Glutamatergic neuron (in vitro differentiated cells): Measurements from ENCODE around the gene ZBTB21. TPM values are rescaled to one million over a fixed set of nuclear protein-coding genes. Genes with fewer than 3 reads are reported as not detected.
A peak's percentile ranks its signal among the peaks of the same experiment; 100 is the strongest.
"Not testable (repeated sequence)": the region's sequence is repeated elsewhere in the genome, so short reads cannot be mapped to it uniquely, and the experiment has no call there.

Source experiments
- DNase-seq: peaks from one replicate; pipeline ENCODE4 v3.0.0; 2022
- H3K27ac Mint-ChIP-seq: one replicate; pipeline ENCODE4 v1.8.0; 2020; ENCODE audit warnings: mild to moderate bottlenecking, mixed read lengths, inconsistent platforms; ENCODE audit not compliant: unreplicated experiment
- H3K27me3 Mint-ChIP-seq: one replicate; pipeline ENCODE4 v1.8.0; 2020; ENCODE audit warnings: mild to moderate bottlenecking, moderate library complexity, mixed read lengths, inconsistent platforms; ENCODE audit not compliant: unreplicated experiment
- H3K36me3 Mint-ChIP-seq: one replicate; pipeline ENCODE4 v1.8.0; 2020; ENCODE audit warnings: mild to moderate bottlenecking, mixed read lengths, inconsistent platforms; ENCODE audit not compliant: unreplicated experiment
- H3K4me1 Mint-ChIP-seq: one replicate; pipeline ENCODE4 v1.8.0; 2020; ENCODE audit warnings: mild to moderate bottlenecking, low read depth, mixed read lengths, inconsistent platforms; ENCODE audit not compliant: unreplicated experiment
- H3K4me3 Mint-ChIP-seq: one replicate; pipeline ENCODE4 v1.8.0; 2020; ENCODE audit warnings: mild to moderate bottlenecking, mixed read lengths, inconsistent platforms; ENCODE audit not compliant: unreplicated experiment
- H3K9me3 Mint-ChIP-seq: one replicate; pipeline ENCODE4 v1.8.0; 2020; ENCODE audit warnings: mild to moderate bottlenecking, moderate library complexity, mixed read lengths, inconsistent platforms; ENCODE audit not compliant: unreplicated experiment
- CTCF ChIP-seq: fragments of 200-600 bp; sonication (generic); IDR thresholded peaks from one replicate; pipeline ENCODE4 v1.5.0; 2021; ENCODE audit not compliant: partially characterized antibody, unreplicated experiment
- total RNA-seq: library from RNA; stranded (reverse); fragmentation: NEBNext Ultra II Directional; extraction: Animal tissue kit (Norgen Biotek cat#: 25700); gene quantifications from one replicate; pipeline ENCODE4 v1.2.1, GENCODE V29; 2021; ENCODE audit not compliant: unreplicated experiment

ZBTB21 gene
- total RNA-seq, 1 donor from 2014 or later = 21.2 TPM

- Mint-ChIP-seq H3K36me3 (no peaks in the 10 kb centered on the region), H3K4me3 (peak overlapping the region; percentile 55), H3K27ac (no peak overlapping the region), H3K27me3 (peaks cover 13% of the 10 kb centered on the region), H3K9me3 (peaks cover 12% of the 10 kb centered on the region), H3K4me1 (peaks cover 5% of the 10 kb centered on the region)
- DNase-seq = no peak
- TF ChIP-seq CTCF = no peak
Measured at GRCh38 chr21:41951876-41952567, 58.1 kb downstream of the ZBTB21 start.

- TF ChIP-seq CTCF = no peak
- Mint-ChIP-seq H3K4me3 (no peak overlapping the region), H3K36me3 (no peaks in the 10 kb centered on the region), H3K27me3 (peaks cover 13% of the 10 kb centered on the region), H3K4me1 (peaks cover 5% of the 10 kb centered on the region), H3K9me3 (peaks cover 12% of the 10 kb centered on the region), H3K27ac (no peak overlapping the region)
- no peak for DNase-seq
Measured at GRCh38 chr21:41950941-41951351, 59.2 kb downstream of the ZBTB21 start.

DNA sequence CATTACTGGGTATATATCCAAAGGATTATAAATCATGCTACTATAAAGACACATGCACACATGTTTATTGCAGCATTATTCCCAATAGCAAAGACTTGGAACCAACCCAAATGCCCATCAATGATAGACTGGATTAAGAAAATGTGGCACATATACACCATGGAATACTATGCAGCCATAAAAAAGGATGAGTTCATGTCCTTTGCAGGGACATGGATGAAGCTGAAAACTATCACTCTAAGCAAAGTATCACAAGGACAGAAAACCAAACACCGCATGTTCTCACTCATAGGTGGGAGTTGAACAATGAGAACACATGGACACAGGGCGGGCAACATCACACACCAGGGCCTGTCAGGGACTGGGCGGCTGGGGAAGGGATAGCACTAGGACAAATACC, 60.5 kb downstream of the ZBTB21 start:
- H3K27me3 Mint-ChIP-seq = peaks cover 12% of the 10 kb centered on the region
- not testable (repeated sequence) for H3K36me3 Mint-ChIP-seq, H3K27ac Mint-ChIP-seq, H3K9me3 Mint-ChIP-seq, H3K4me3 Mint-ChIP-seq, H3K4me1 Mint-ChIP-seq, DNase-seq

GRCh38 chr21:41948901-41949300, 61.3 kb downstream of the ZBTB21 start:
- Mint-ChIP-seq H3K4me1 (no peaks in the 10 kb centered on the region), H3K9me3 (peaks cover 4% of the 10 kb centered on the region), H3K27me3 (peaks cover 9% of the 10 kb centered on the region), H3K36me3 (peaks cover 8% of the 10 kb centered on the region), H3K4me3 (no peak overlapping the region), H3K27ac (no peak overlapping the region)
- TF ChIP-seq CTCF = no peak
- no peak for DNase-seq

DNA sequence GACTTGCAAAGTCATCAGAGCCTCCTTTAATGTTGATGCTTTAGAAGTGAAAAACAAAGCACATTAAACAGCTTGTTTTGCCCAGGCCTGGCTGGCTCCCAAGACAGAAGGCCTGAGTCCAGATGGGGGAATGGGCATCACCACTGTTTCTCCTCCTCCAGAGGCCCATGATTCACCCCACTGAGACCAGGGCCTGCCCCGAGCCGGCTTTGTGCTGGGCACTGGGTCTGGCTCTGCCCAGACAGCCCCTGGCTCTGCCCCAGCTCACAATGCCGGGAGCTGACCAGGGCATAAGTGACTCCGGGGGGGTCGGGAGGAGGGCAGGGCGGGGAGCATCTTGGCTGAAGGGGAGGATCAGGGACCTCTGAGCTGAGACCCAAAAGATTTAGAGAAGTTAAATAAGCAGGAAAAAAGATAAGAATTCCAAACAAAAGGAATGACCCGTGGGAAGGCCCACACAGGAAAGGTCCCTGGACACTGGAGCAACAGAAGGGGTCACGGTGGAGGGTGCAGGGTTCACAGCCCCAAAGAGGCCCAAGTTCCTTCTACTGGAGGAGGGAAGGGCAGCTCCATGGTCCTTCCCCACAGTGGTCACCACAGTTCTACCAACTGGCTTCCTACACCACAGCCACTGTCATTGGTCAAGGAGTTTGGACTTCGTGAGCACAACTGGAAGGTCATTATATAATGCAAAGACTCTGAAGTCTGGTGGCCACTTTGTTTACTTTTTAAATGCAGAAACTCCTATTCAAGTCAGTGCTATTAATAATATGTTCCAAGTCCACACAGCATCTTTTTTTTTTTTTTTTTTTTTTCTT, 61.9 kb downstream of the ZBTB21 start:
- peaks cover 8% of the 10 kb centered on the region for H3K36me3 Mint-ChIP-seq
- peaks cover 9% of the 10 kb centered on the region for H3K27me3 Mint-ChIP-seq
- H3K27ac Mint-ChIP-seq = no peak overlapping the region

More for the DNA sequence above, 61.9 kb downstream of the ZBTB21 start:
- TF ChIP-seq CTCF = no peak
- Mint-ChIP-seq H3K9me3 (peaks cover 4% of the 10 kb centered on the region), H3K4me3 (no peak overlapping the region), H3K4me1 (no peaks in the 10 kb centered on the region)
- DNase-seq = no peak
